ENCODE results near the gene CD46. TPM values are rescaled to one million over a fixed set of nuclear protein-coding genes. Genes with fewer than 3 reads are reported as not detected.

CD46 gene
- total RNA-seq, 3 donors from 2014 or later, result 58.0 to 69.8 (median 63.5) TPM

DNA sequence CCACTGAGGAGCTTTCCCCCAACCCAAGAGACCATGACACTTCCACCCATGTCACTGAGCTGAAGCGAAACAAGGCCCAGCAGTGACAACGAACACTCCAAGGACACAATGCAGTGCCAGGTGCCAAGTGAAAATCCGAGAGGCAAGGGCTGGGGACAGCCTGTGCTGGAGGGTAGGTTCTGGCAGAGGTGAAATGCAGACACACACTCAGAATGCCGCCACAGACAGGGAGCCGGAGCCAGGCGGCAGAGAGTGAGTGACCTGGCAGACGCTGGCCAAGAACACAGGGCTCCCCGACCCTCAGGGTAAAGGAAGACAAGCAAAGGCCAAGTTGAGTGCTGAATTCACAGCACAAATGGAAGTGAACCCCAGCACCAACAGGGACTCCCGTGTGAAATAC, 78.9 kb downstream of the CD46 start:
- Mint-ChIP-seq H3K9me3 (no peaks in the 10 kb centered on the region), H3K36me3 (ENCODE audit: insufficient read depth) (peaks cover 4% of the 10 kb centered on the region)
- ATAC-seq, result no peak

DNA sequence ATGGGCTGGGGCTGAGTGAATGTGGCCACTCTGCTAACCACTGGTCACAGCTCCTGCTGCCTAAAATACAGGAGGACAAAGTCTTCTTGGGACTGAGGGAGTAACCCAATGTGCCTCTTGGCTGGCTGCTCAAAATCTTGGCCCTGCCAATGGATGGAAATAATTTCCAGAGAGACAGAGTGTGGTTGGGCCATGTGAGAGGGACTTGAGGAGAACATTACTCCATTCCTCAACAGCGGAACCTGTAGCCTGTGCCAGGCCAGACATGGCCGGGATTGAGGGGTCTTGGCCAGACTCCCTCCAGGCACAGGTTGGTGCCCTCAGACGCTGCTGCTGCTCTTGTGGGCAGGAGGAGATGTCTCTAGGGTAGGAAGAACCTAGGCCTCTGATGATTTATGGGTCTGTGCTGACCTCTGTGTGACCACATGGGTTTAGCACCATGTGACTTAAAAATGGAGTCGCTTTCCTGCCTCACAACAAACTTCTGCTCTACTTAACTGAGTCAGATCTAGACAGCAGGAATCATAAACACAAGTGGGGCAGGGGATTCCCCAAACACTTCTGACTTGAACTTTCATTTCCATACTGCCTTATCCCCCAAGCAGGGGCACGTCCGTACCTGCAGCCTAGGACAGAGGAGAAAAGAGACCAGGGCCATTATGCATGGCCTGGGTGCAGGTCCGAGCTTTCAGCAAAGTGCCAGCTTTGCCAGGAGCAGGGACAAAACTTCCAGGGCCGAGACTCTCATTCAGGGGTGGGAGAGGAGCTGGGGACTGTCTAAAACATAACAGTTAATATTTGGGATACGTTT, 79.9 kb downstream of the CD46 start:
- ATAC-seq, result peak; percentile 91 to 95
- Mint-ChIP-seq H3K27me3 (ENCODE audit: low read depth) (no peaks in the 10 kb centered on the region), H3K4me1 (ENCODE audit: low read depth) (peaks cover 91% of the 10 kb centered on the region)

More for the DNA sequence above, 78.9 kb downstream of the CD46 start:
- Mint-ChIP-seq H3K4me1 (ENCODE audit: low read depth) (peaks cover 93% of the 10 kb centered on the region), H3K4me3 (no peak overlapping the region), H3K27me3 (ENCODE audit: low read depth) (no peaks in the 10 kb centered on the region)
- DNase-seq, result no peak

DNA sequence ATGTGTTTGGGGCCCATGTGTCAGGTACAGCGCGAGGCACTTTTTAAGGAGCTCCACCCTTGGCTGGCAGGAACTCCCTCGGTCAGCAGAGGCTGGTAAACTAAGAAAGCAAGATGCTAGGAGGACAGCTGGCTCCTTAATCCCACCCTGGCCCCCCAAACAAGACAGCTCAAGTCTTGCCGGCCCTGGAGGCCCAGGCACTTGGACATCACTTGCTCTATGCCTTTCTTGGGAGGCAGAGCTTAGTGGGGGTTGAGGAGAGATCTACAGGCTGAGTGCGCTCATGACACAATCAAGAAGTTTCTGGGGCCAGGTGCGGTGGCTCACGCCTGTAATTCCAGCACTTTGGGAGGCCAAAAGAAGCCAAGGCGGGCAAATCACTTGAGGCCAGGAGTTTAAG, 80.9 kb downstream of the CD46 start:
- H3K4me1 Mint-ChIP-seq (ENCODE audit: low read depth), result peaks cover 93% of the 10 kb centered on the region
- peaks cover 9% of the 10 kb centered on the region for H3K36me3 Mint-ChIP-seq (ENCODE audit: insufficient read depth)
- no peak overlapping the region for H3K4me3 Mint-ChIP-seq
- DNase-seq (no peak), ATAC-seq (no peak)
- no peaks in the 10 kb centered on the region for H3K27me3 Mint-ChIP-seq (ENCODE audit: low read depth)
- no peaks in the 10 kb centered on the region for H3K9me3 Mint-ChIP-seq

More for the DNA sequence above, 79.9 kb downstream of the CD46 start:
- Mint-ChIP-seq H3K9me3 (no peaks in the 10 kb centered on the region), H3K4me3 (peak overlapping the region; percentile 75), H3K36me3 (ENCODE audit: insufficient read depth) (peaks cover 6% of the 10 kb centered on the region)
- peak; percentile 26 for DNase-seq

- ATAC-seq, result no peak
- H3K4me3 Mint-ChIP-seq, result no peak overlapping the region
Observed at GRCh38 chr1:207833381-207833780, 81.5 kb downstream of the CD46 start.

GRCh38 chr1:207833956-207834660, 82.3 kb downstream of the CD46 start:
- Mint-ChIP-seq H3K4me1 (ENCODE audit: low read depth) (peaks cover 93% of the 10 kb centered on the region), H3K27me3 (ENCODE audit: low read depth) (no peaks in the 10 kb centered on the region), H3K9me3 (no peaks in the 10 kb centered on the region), H3K36me3 (ENCODE audit: insufficient read depth) (peaks cover 16% of the 10 kb centered on the region), H3K4me3 (no peak overlapping the region)
- DNase-seq (no peak), ATAC-seq (no peak)

More at GRCh38 chr1:207833381-207833780, 81.5 kb downstream of the CD46 start:
- Mint-ChIP-seq H3K9me3 (no peaks in the 10 kb centered on the region), H3K4me1 (ENCODE audit: low read depth) (peaks cover 93% of the 10 kb centered on the region), H3K27me3 (ENCODE audit: low read depth) (no peaks in the 10 kb centered on the region), H3K36me3 (ENCODE audit: insufficient read depth) (peaks cover 11% of the 10 kb centered on the region)
- DNase-seq, result no peak

DNA sequence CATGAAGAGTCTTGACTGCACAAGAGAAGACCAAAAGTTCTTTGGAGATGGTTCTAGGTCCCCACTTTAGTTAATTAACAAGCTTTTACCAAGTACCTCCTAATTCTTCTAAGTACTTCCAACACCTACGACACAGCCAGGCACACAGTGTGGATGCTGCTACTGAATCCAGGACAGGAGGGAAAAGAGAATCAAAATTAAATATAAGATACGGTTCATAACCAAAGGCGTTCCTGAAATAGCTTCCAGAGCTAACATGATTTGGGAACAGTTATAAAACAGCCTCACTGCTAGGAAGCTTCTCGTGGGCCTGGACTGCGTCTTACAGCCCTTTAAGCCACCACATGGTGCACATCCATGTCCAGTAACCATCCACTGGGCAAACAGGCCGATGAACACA, 84.1 kb downstream of the CD46 start:
- H3K4me3 Mint-ChIP-seq, result no peak overlapping the region
- no peaks in the 10 kb centered on the region for H3K27me3 Mint-ChIP-seq (ENCODE audit: low read depth)
- H3K36me3 Mint-ChIP-seq (ENCODE audit: insufficient read depth), result peaks cover 19% of the 10 kb centered on the region
- DNase-seq (no peak), ATAC-seq (no peak)
- H3K4me1 Mint-ChIP-seq (ENCODE audit: low read depth), result peaks cover 91% of the 10 kb centered on the region
- no peaks in the 10 kb centered on the region for H3K9me3 Mint-ChIP-seq

DNA sequence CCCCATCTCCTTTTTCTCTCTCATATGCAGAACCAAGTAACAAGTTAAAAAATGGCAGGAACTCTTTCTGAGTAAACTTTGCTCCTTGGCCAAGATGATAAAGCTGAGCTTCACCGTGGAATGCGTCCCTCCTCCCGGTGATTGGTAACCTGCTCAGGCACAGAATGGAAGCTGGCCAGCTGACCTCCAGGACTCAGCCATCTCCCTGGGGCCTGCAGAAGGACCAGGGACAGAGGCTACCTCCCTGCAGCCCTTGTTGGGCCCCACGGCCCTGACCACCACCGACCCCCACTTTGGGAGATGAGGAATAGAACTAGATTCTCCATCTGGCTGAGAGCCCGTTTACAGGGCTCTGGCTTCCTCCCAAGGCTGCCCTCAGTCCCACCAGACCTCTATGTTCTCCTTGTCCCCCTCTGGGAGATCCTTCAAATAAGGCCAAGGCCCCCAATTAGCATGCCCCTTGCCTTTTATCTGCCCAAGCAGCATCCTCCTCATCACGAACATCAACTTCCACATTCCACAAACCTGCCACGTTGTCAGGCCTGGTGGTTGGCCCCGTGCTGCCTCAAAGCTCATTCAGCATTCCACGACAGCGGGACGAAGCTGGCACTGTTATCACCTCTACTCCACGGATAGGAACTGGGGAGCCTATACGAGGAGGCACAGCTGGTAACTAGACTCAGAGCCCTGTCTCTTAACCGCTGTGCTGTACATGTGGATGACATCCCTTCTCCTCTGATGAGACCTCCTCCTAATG, 84.9 kb downstream of the CD46 start:
- H3K4me3 Mint-ChIP-seq, result no peak overlapping the region
- ATAC-seq (no peak), DNase-seq (no peak)
- H3K4me1 Mint-ChIP-seq (ENCODE audit: low read depth), result peaks cover 84% of the 10 kb centered on the region
- no peaks in the 10 kb centered on the region for H3K27me3 Mint-ChIP-seq (ENCODE audit: low read depth)
- peaks cover 19% of the 10 kb centered on the region for H3K36me3 Mint-ChIP-seq (ENCODE audit: insufficient read depth)
- no peaks in the 10 kb centered on the region for H3K9me3 Mint-ChIP-seq

GRCh38 chr1:207837673-207838072, 85.8 kb downstream of the CD46 start:
- ATAC-seq (no peak), DNase-seq (no peak)
- H3K36me3 Mint-ChIP-seq (ENCODE audit: insufficient read depth), result peaks cover 19% of the 10 kb centered on the region
- H3K9me3 Mint-ChIP-seq, result no peaks in the 10 kb centered on the region
- peaks cover 82% of the 10 kb centered on the region for H3K4me1 Mint-ChIP-seq (ENCODE audit: low read depth)
- H3K4me3 Mint-ChIP-seq, result no peak overlapping the region
- H3K27me3 Mint-ChIP-seq (ENCODE audit: low read depth), result no peaks in the 10 kb centered on the region

- DNase-seq (no peak), ATAC-seq (peak in 1 of 2 donors; percentile 24)
- Mint-ChIP-seq H3K4me3 (no peak overlapping the region), H3K36me3 (ENCODE audit: insufficient read depth) (peaks cover 19% of the 10 kb centered on the region), H3K9me3 (no peaks in the 10 kb centered on the region), H3K27me3 (ENCODE audit: low read depth) (no peaks in the 10 kb centered on the region), H3K4me1 (ENCODE audit: low read depth) (peaks cover 82% of the 10 kb centered on the region)
Observed at GRCh38 chr1:207838156-207839082, 86.6 kb downstream of the CD46 start.

DNA sequence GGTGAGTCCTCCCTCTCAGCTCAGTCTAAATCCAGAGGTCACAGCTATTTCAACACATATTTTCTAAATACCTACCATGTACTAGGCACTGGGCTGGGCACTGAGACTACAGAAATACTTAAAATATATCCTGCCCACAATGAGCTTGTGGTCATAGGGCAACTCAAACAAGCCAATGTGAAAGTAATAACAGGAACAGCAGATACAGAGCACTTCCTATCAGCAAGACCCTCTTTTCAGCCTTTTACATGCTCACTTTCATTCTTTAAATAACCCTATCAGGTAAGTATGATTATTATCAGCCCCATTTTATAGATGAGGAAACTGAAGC, 87.2 kb downstream of the CD46 start:
- Mint-ChIP-seq H3K4me1 (ENCODE audit: low read depth) (peaks cover 84% of the 10 kb centered on the region), H3K36me3 (ENCODE audit: insufficient read depth) (peaks cover 23% of the 10 kb centered on the region), H3K4me3 (no peak overlapping the region), H3K9me3 (no peaks in the 10 kb centered on the region), H3K27me3 (ENCODE audit: low read depth) (no peaks in the 10 kb centered on the region)
- ATAC-seq (peak in 1 of 2 donors; percentile 23), DNase-seq (no peak)

DNA sequence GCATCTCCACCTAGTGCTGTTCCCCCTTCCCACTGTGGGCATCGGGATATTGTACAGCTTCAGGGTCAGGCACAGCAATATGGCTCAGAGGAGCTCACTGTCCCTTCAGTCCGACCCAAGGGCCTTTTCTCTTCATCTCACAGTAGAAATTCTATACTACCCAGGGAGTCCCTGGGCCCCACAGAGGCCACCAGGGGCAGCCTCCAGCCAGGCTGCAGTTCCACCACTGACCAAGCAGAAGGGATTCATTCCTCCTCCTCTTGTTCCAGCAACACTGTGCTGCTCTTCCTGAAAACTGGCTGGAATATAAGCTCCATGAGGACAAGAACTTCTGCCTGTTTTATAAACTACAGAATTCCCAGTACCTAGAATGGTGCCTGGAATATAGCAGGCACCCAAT, 88.5 kb downstream of the CD46 start:
- Mint-ChIP-seq H3K4me3 (no peak overlapping the region), H3K36me3 (ENCODE audit: insufficient read depth) (peaks cover 22% of the 10 kb centered on the region), H3K4me1 (ENCODE audit: low read depth) (peaks cover 82% of the 10 kb centered on the region), H3K27me3 (ENCODE audit: low read depth) (no peaks in the 10 kb centered on the region), H3K9me3 (no peaks in the 10 kb centered on the region)
- no peak for DNase-seq
- no peak for ATAC-seq

DNA sequence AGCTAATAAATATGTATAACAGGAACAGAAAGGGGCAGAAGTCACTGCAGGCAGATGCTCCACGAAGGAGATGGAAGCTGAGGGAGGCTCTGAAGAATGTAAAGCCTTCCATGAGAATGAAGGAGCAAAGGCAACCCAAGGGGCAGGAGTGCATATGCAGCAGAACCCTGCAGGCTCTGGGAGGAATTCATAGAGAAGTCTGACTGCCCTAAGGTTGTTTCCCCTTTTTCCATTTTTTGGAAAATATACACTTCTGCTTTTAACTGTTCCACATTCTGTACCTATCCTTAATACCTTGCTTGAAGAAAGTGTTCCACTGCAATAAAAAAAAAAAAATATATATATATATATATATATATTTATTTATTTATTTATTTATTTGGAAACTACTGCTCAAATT, 89.4 kb downstream of the CD46 start:
- ATAC-seq, result no peak
- no peak for DNase-seq
- H3K27me3 Mint-ChIP-seq (ENCODE audit: low read depth), result no peaks in the 10 kb centered on the region
- H3K4me1 Mint-ChIP-seq (ENCODE audit: low read depth), result peaks cover 83% of the 10 kb centered on the region
- no peak overlapping the region for H3K4me3 Mint-ChIP-seq
- H3K36me3 Mint-ChIP-seq (ENCODE audit: insufficient read depth), result peaks cover 24% of the 10 kb centered on the region
- H3K9me3 Mint-ChIP-seq, result no peaks in the 10 kb centered on the region

DNA sequence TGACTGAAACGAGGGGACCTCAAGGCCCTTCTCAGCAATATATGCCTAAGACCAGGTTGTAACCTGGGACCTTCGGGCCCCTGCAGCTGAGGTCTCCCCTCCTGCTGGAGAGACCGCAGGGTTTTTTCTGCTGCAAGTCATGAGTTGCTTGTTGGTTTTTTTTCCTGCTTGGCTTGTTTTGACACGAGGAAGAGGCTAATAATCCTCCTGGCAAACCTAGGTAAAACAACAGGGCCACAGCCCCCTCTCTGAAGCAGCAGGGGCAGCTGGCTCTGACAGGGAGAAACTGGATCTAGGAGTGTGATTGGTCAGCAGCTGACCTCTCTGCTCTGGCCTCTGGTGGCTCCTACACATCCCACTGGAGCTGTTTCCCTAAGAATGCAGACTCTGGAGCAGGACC, 90.0 kb downstream of the CD46 start:
- DNase-seq (no peak), ATAC-seq (no peak)
- Mint-ChIP-seq H3K4me1 (ENCODE audit: low read depth) (peaks cover 80% of the 10 kb centered on the region), H3K36me3 (ENCODE audit: insufficient read depth) (peaks cover 22% of the 10 kb centered on the region), H3K9me3 (no peaks in the 10 kb centered on the region), H3K27me3 (ENCODE audit: low read depth) (no peaks in the 10 kb centered on the region), H3K4me3 (no peak overlapping the region)

- ATAC-seq, result no peak
- DNase-seq, result no peak
- no peaks in the 10 kb centered on the region for H3K9me3 Mint-ChIP-seq
- H3K4me1 Mint-ChIP-seq (ENCODE audit: low read depth), result peaks cover 77% of the 10 kb centered on the region
- H3K4me3 Mint-ChIP-seq, result no peak overlapping the region
- no peaks in the 10 kb centered on the region for H3K27me3 Mint-ChIP-seq (ENCODE audit: low read depth)
- peaks cover 20% of the 10 kb centered on the region for H3K36me3 Mint-ChIP-seq (ENCODE audit: insufficient read depth)
Observed at GRCh38 chr1:207842506-207842905, 90.7 kb downstream of the CD46 start.

Measured in activated T-cell treated with anti-CD3 and anti-CD28 coated beads, Interleukin-2, amount 50 U/mL, for 4 hours (primary cell).